ENCODE measurements around the gene NREP. TPM values are rescaled to one million over a fixed set of nuclear protein-coding genes. Genes with fewer than 3 reads are reported as not detected.

The NREP gene
- 6.1 TPM for total RNA-seq

- intact Hi-C loops (cut with DNase I) = no loop called here
- H3K9me3 ChIP-seq = no peaks in the 10 kb centered on the region
- no peak for DNase-seq (ENCODE audit: extremely low spot score in 2 of 2)
- peaks cover 16% of the 10 kb centered on the region for H3K4me1 ChIP-seq
- no peaks in the 10 kb centered on the region for H3K36me3 ChIP-seq
- H3K4me3 ChIP-seq = peak within 1 kb of the TSS; percentile 55 to 59
- H3K27me3 ChIP-seq = no peaks in the 10 kb centered on the region
- peak within 1 kb of the TSS; percentile 87 for H3K27ac ChIP-seq
- TF ChIP-seq CTCF (IDR thresholded peaks at IDR 0.05) (no peak), POLR2AphosphoS5 (IDR thresholded peaks at IDR 0.05; ENCODE audit: insufficient read depth in 1 of 2, low read depth in 1 of 2) (no peak), POLR2A (IDR thresholded peaks at IDR 0.05) (no peak)
These were observed at the start of gene NREP for GRCh38 chr5:111756581-111757354. Gene NREP (minus strand): TSS chr5:111757194. CDS start chr5:111755772, 1,422 bp downstream.

- H3K36me3 ChIP-seq = no peaks in the 10 kb centered on the region
- H3K9me3 ChIP-seq = no peaks in the 10 kb centered on the region
- no peak for DNase-seq (ENCODE audit: extremely low spot score in 2 of 2)
- H3K27ac ChIP-seq = no peak overlapping the region
- H3K4me1 ChIP-seq = no peaks in the 10 kb centered on the region
- intact Hi-C loops (cut with DNase I) = no loop called here
- no peaks in the 10 kb centered on the region for H3K27me3 ChIP-seq
- H3K4me3 ChIP-seq = no peak overlapping the region
- TF ChIP-seq POLR2A (IDR thresholded peaks at IDR 0.05) (no peak), CTCF (IDR thresholded peaks at IDR 0.05) (no peak), POLR2AphosphoS5 (IDR thresholded peaks at IDR 0.05; ENCODE audit: insufficient read depth in 1 of 2, low read depth in 1 of 2) (no peak)
These were observed 49.8 kb upstream of the NREP start for GRCh38 chr5:111806753-111807152.

- Histone ChIP-seq H3K4me1 (no peaks in the 10 kb centered on the region), H3K27ac (no peak overlapping the region), H3K36me3 (no peaks in the 10 kb centered on the region), H3K27me3 (no peaks in the 10 kb centered on the region), H3K9me3 (no peaks in the 10 kb centered on the region), H3K4me3 (no peak overlapping the region)
- no peak for TF ChIP-seq POLR2AphosphoS5 (IDR thresholded peaks at IDR 0.05; ENCODE audit: insufficient read depth in 1 of 2, low read depth in 1 of 2)
- intact Hi-C loops (cut with DNase I) = no loop called here
- DNase-seq (ENCODE audit: extremely low spot score in 2 of 2) = no peak
These were observed 49.2 kb upstream of the NREP start for GRCh38 chr5:111806156-111806555.

GRCh38 chr5:111805071-111805470 is 48.1 kb upstream of the NREP start:
- no peak for TF ChIP-seq POLR2A (IDR thresholded peaks at IDR 0.05)
- TF ChIP-seq POLR2AphosphoS5 (IDR thresholded peaks at IDR 0.05; ENCODE audit: insufficient read depth in 1 of 2, low read depth in 1 of 2) = no peak
- no peak for TF ChIP-seq CTCF (IDR thresholded peaks at IDR 0.05)
- H3K27ac ChIP-seq = no peak overlapping the region
- DNase-seq (ENCODE audit: extremely low spot score in 2 of 2) = no peak
- H3K36me3 ChIP-seq = no peaks in the 10 kb centered on the region
- H3K4me1 ChIP-seq = no peaks in the 10 kb centered on the region
- no peak overlapping the region for H3K4me3 ChIP-seq
- intact Hi-C loops (cut with DNase I) = no loop called here
- no peaks in the 10 kb centered on the region for H3K9me3 ChIP-seq
- no peaks in the 10 kb centered on the region for H3K27me3 ChIP-seq

- intact Hi-C loops (cut with DNase I) = no loop called here
- no peaks in the 10 kb centered on the region for H3K27me3 ChIP-seq
- no peak for TF ChIP-seq POLR2A (IDR thresholded peaks at IDR 0.05)
- TF ChIP-seq CTCF (IDR thresholded peaks at IDR 0.05) = no peak
- no peak for TF ChIP-seq POLR2AphosphoS5 (IDR thresholded peaks at IDR 0.05; ENCODE audit: insufficient read depth in 1 of 2, low read depth in 1 of 2)
- no peaks in the 10 kb centered on the region for H3K4me1 ChIP-seq
- H3K36me3 ChIP-seq = no peaks in the 10 kb centered on the region
- DNase-seq (ENCODE audit: extremely low spot score in 2 of 2) = no peak
- no peaks in the 10 kb centered on the region for H3K9me3 ChIP-seq
- H3K4me3 ChIP-seq = no peak overlapping the region
- no peak overlapping the region for H3K27ac ChIP-seq
These were observed 43.4 kb upstream of the NREP start for GRCh38 chr5:111800351-111800750.
